ENCODE results near the gene CDC5L.

DNA sequence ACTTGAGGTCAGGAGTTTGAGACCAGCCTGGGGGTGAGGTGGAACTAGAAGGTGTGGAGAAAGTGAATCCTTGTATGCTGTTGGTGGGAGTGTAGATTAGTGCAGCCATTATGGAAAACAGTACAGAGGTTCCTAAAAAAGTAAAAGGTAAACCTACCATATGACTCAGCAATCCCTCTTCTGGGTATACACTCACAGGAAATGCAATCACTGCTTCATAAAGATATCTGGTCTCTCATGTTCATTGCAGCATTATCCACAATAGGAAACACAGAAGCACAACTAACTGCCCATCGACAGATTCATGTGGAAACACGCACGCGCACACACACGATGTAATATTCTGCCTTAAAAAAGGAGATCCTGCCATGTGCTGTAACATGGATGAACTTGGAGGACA lies 66.7 kb downstream of the CDC5L start:
- TF ChIP-seq, protein P1, sequence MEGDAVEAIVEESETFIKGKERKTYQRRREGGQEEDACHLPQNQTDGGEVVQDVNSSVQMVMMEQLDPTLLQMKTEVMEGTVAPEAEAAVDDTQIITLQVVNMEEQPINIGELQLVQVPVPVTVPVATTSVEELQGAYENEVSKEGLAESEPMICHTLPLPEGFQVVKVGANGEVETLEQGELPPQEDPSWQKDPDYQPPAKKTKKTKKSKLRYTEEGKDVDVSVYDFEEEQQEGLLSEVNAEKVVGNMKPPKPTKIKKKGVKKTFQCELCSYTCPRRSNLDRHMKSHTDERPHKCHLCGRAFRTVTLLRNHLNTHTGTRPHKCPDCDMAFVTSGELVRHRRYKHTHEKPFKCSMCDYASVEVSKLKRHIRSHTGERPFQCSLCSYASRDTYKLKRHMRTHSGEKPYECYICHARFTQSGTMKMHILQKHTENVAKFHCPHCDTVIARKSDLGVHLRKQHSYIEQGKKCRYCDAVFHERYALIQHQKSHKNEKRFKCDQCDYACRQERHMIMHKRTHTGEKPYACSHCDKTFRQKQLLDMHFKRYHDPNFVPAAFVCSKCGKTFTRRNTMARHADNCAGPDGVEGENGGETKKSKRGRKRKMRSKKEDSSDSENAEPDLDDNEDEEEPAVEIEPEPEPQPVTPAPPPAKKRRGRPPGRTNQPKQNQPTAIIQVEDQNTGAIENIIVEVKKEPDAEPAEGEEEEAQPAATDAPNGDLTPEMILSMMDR (IDR thresholded peaks at IDR 0.05), result no peak
- TF ChIP-seq POLR2A (IDR thresholded peaks at IDR 0.05), result no peak
